Adrenal gland (tissue), 12 donors: Measurements from ENCODE around the gene LANCL2. TPM values are rescaled to one million over a fixed set of nuclear protein-coding genes. Genes with fewer than 3 reads are reported as not detected.

ENCODE experiments used
- DNase-seq, 7 donors: peaks; one replicate each; pipeline ENCODE4 v3.0.0-alpha.2; 2019 to 2020
- H3K27ac ChIP-seq, 5 donors: fragments of 200-600 bp; sonication (generic) in 4 of 5; 1 replicate in 3 of 5; 2 replicates in 2 of 5; pipeline versions ENCODE4 v1.5.1 to v1.8.0; 2016 to 2020; ENCODE audit warnings: mild to moderate bottlenecking in 1 of 5
- H3K27me3 ChIP-seq: fragments of 200-600 bp; 2 replicates; pipeline ENCODE4 v1.8.0; 2021
- H3K36me3 ChIP-seq, 2 donors: fragments of 200-600 bp; replicated peaks in 1 of 2; 1 replicate in 1 of 2; 2 replicates in 1 of 2; pipeline versions ENCODE4 v1.5.1 to v1.8.0; 2018 to 2022
- H3K4me1 ChIP-seq, 2 donors: fragments of 200-600 bp; replicated peaks in 1 of 2; 1 replicate in 1 of 2; 2 replicates in 1 of 2; pipeline versions ENCODE4 v1.5.1 to v1.8.0; 2018 to 2021
- H3K4me3 ChIP-seq, 4 donors: fragments of 200-600 bp; sonication (generic) in 3 of 4; one replicate each; pipeline ENCODE4 v1.5.1; 2016 to 2018
- H3K9me3 ChIP-seq, 3 donors: fragments of 200-600 bp; sonication (generic) in 1 of 3; replicated peaks in 1 of 3; 1 replicate in 2 of 3; 2 replicates in 1 of 3; pipeline versions ENCODE4 v1.5.1 to v1.8.0; 2016 to 2021
- CTCF ChIP-seq, 6 experiments: fragments of 450-650 bp in 4 of 6; fragments of 200-600 bp in 2 of 6; sonication (generic) in 1 of 6; IDR thresholded peaks; 1 replicate in 5 of 6; 2 replicates in 1 of 6; pipeline versions ENCODE4 v1.5.1 to v1.8.0; 2016 to 2021; ENCODE audit warnings: antibody characterized with exemption in 6 of 6, mild to moderate bottlenecking in 2 of 6, moderate library complexity in 1 of 6
- POLR2A ChIP-seq, 2 donors: fragments of 450-650 bp; IDR thresholded peaks; one replicate each; pipeline ENCODE4 v1.6.1; 2017; ENCODE audit warnings: antibody characterized with exemption in 2 of 2, mild to moderate bottlenecking in 2 of 2, moderate library complexity in 1 of 2
- WGBS, 4 donors: extraction: QIAGEN DNeasy Blood & Tissue Kit in 2 of 4; methylation state at CpG; one replicate each; pipeline versions ENCODE4 v1.1.5 to v1.1.7; 2013 to 2017; 5-methylcytosine and 5-hydroxymethylcytosine counted together
- intact Hi-C, 2 donors: fragments of 100-400 bp; cut with DNase I; formaldehyde crosslinking; loops; one replicate each; pipeline versions ENCODE4 v1.14.1 to v1.15.0; 2022 to 2023
- polyA plus RNA-seq, 3 donors: library from polyadenylated mRNA; stranded (reverse); fragments of 200-250 nt in 2 of 3; fragments of 350-450 nt in 1 of 3; fragmentation: Illumina TruSeq in 1 of 3; extraction: RNeasy Lipid Tissue Mini Kit (QIAGEN cat#74804) in 1 of 3; gene quantifications; one replicate each; pipeline ENCODE4 v1.2.3, GENCODE V29; 2013 to 2014
- total RNA-seq, 9 donors: library from RNA; depleted of rRNA in 4 of 9; stranded (reverse); fragments of >200 nt in 4 of 9; fragments of 120-200 nt in 1 of 9; fragmentation: NEBNext Ultra II Directional in 1 of 9; extraction: Animal tissue kit (Norgen Biotek cat#: 25700) in 1 of 9; gene quantifications; one replicate each; pipeline versions ENCODE4 v1.1.0 to v1.2.4, GENCODE V29; 2013 to 2023
- donor health status: healthy with polysubstance abuse.
- donor health status: Bipolar disorder and iron deficiency.
- donor health status: DM: yes; HTN: yes; CAD: no.
- donor health status: DM: no; HTN: no; CAD: no.
- donor health status: DM: no; HTN: no; CAD: no.
- donor health status: DM: yes; HTN: yes; CAD: no.

Gene LANCL2
- total and polyA plus RNA-seq, 12 donors = 10.5 to 28.1 (median 18.1) TPM

GRCh38 chr7:55381189-55381588 is 16.1 kb downstream of the LANCL2 start:
- Histone ChIP-seq H3K9me3 (no peaks in the 10 kb centered on the region), H3K27me3 (no peaks in the 10 kb centered on the region), H3K36me3 (no peaks in the 10 kb centered on the region), H3K4me1 (no peaks in the 10 kb centered on the region), H3K27ac (no peak overlapping the region), H3K4me3 (no peak overlapping the region)
- no peak for DNase-seq
- intact Hi-C loops = no loop called here
- TF ChIP-seq POLR2A (IDR thresholded peaks at IDR 0.05) (no peak), CTCF (IDR thresholded peaks at IDR 0.05) (no peak)
- 86 to 96% (median 87%) methylated on average over 6 of the region's 6 CpGs for WGBS, 4 donors

GRCh38 chr7:55381696-55382095 is 16.6 kb downstream of the LANCL2 start:
- Histone ChIP-seq H3K4me1 (no peaks in the 10 kb centered on the region), H3K36me3 (no peaks in the 10 kb centered on the region), H3K27me3 (no peaks in the 10 kb centered on the region), H3K9me3 (no peaks in the 10 kb centered on the region), H3K27ac (no peak overlapping the region), H3K4me3 (no peak overlapping the region)
- 92 to 97% (median 95%) methylated on average over 5 of the region's 5 CpGs for WGBS, 4 donors
- intact Hi-C loops = no loop called here
- DNase-seq = no peak
- TF ChIP-seq POLR2A (IDR thresholded peaks at IDR 0.05) = no peak
- TF ChIP-seq CTCF (IDR thresholded peaks at IDR 0.05) = no peak

GRCh38 chr7:55382251-55382650 is 17.1 kb downstream of the LANCL2 start:
- Histone ChIP-seq H3K36me3 (no peaks in the 10 kb centered on the region), H3K4me3 (no peak overlapping the region), H3K4me1 (no peaks in the 10 kb centered on the region), H3K27me3 (no peaks in the 10 kb centered on the region), H3K9me3 (peaks cover 0 to 3% (median 0%) of the 10 kb centered on the region in 3 donors), H3K27ac (no peak overlapping the region)
- WGBS, 4 donors = 88 to 94% (median 91%) methylated on average over 4 of the region's 4 CpGs
- DNase-seq = no peak
- intact Hi-C loops = no loop called here
- no peak for TF ChIP-seq CTCF (IDR thresholded peaks at IDR 0.05)
- no peak for TF ChIP-seq POLR2A (IDR thresholded peaks at IDR 0.05)

- Histone ChIP-seq H3K27ac (no peak overlapping the region), H3K4me3 (no peak overlapping the region), H3K9me3 (peaks cover 0 to 3% (median 0%) of the 10 kb centered on the region in 3 donors), H3K36me3 (no peaks in the 10 kb centered on the region), H3K27me3 (no peaks in the 10 kb centered on the region), H3K4me1 (no peaks in the 10 kb centered on the region)
- WGBS, 4 donors = 93 to 98% (median 97%) methylated on average over 4 of the region's 4 CpGs
- no peak for TF ChIP-seq POLR2A (IDR thresholded peaks at IDR 0.05)
- no peak for TF ChIP-seq CTCF (IDR thresholded peaks at IDR 0.05)
- intact Hi-C loops = no loop called here
- no peak for DNase-seq
Observed at GRCh38 chr7:55386541-55386940, 21.4 kb downstream of the LANCL2 start.
